ENCODE measurements around the gene KIAA1958. TPM values are rescaled to one million over a fixed set of nuclear protein-coding genes. Genes with fewer than 3 reads are reported as not detected.

KIAA1958 gene
- total RNA-seq, 1 donor from 2014 or later = 55.3 TPM

DNA sequence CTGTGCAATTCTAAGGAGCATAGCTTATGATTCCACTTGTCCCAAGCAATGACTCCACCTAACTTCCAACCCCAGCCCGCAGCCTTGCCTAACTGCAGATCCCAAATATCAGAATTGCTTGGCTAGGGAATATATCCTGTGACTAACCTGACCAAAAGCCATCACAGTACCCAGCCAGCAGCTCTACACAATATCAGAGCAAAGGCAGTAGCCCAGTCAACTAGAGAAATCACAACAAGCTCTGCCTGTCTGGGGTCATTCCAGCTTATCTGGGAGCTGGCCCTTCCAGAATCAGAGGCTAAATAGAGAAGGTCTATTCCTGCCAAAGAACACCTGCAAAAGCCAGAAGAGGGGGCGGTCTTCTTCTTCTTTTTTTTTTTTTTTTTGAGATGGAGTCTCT is 9.3 kb upstream of the KIAA1958 start:
- no peak overlapping the region for H3K27ac Mint-ChIP-seq
- DNase-seq (ENCODE audit: low spot score, unreplicated experiment) = no peak
- TF ChIP-seq, protein P1, sequence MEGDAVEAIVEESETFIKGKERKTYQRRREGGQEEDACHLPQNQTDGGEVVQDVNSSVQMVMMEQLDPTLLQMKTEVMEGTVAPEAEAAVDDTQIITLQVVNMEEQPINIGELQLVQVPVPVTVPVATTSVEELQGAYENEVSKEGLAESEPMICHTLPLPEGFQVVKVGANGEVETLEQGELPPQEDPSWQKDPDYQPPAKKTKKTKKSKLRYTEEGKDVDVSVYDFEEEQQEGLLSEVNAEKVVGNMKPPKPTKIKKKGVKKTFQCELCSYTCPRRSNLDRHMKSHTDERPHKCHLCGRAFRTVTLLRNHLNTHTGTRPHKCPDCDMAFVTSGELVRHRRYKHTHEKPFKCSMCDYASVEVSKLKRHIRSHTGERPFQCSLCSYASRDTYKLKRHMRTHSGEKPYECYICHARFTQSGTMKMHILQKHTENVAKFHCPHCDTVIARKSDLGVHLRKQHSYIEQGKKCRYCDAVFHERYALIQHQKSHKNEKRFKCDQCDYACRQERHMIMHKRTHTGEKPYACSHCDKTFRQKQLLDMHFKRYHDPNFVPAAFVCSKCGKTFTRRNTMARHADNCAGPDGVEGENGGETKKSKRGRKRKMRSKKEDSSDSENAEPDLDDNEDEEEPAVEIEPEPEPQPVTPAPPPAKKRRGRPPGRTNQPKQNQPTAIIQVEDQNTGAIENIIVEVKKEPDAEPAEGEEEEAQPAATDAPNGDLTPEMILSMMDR (IDR thresholded peaks at IDR 0.05; ENCODE audit: unreplicated experiment) = no peak
- no peak overlapping the region for H3K4me3 Mint-ChIP-seq (ENCODE audit: low read depth)
- H3K9me3 Mint-ChIP-seq (ENCODE audit: low read depth) = peaks cover 10% of the 10 kb centered on the region
- H3K4me1 Mint-ChIP-seq (ENCODE audit: low read depth) = no peaks in the 10 kb centered on the region
- H3K36me3 Mint-ChIP-seq (ENCODE audit: insufficient read depth) = peaks cover 27% of the 10 kb centered on the region
- no peaks in the 10 kb centered on the region for H3K27me3 Mint-ChIP-seq

DNA sequence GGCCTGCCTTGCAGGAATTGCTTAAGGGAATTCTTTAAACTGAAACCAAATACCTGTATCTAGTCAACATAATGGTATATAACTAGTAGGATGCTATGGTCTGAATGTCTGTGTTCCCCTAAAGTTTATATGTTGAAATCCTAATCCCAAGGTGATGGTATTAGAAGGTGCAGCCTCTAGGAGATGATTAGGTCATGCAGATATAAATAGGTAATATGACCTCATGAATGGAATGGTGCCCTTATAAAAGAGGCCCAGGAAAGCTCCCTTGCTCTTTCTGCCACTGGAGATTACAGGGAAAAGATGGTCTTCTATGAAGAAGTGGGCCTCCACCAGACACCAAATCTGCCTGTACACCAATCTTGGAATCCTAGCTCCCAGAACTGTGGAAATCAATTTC is 7.4 kb upstream of the KIAA1958 start:
- Mint-ChIP-seq H3K27me3 (no peaks in the 10 kb centered on the region), H3K27ac (no peak overlapping the region), H3K9me3 (ENCODE audit: low read depth) (peaks cover 8% of the 10 kb centered on the region), H3K4me3 (ENCODE audit: low read depth) (no peak overlapping the region), H3K4me1 (ENCODE audit: low read depth) (no peaks in the 10 kb centered on the region), H3K36me3 (ENCODE audit: insufficient read depth) (peaks cover 23% of the 10 kb centered on the region)
- DNase-seq (ENCODE audit: low spot score, unreplicated experiment) = no peak
- TF ChIP-seq, protein P1 (IDR thresholded peaks at IDR 0.05; ENCODE audit: unreplicated experiment) = no peak

DNA sequence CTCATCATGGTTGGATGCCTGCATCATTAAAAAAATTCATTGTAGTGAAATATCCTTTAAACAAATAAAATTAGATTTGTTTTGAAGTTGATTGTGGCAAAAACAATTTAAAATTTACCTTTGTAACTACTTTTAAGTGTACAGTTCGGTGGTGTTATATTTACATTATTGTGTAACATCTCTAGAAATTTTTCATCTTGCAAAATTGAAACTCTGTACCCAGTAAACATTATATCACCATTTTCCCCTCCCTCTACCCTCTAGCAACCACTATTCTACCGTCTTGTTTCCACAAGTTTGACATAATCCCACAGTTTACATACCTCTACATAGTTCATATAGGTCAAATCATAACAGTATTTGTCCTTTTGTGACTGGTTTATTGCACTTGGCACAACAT is 2.0 kb upstream of the KIAA1958 start:
- no peaks in the 10 kb centered on the region for H3K27me3 Mint-ChIP-seq
- no peaks in the 10 kb centered on the region for H3K9me3 Mint-ChIP-seq (ENCODE audit: low read depth)
- H3K27ac Mint-ChIP-seq = no peak overlapping the region
- peaks cover 19% of the 10 kb centered on the region for H3K4me1 Mint-ChIP-seq (ENCODE audit: low read depth)
- TF ChIP-seq, protein P1 (IDR thresholded peaks at IDR 0.05; ENCODE audit: unreplicated experiment) = no peak
- no peak overlapping the region for H3K4me3 Mint-ChIP-seq (ENCODE audit: low read depth)
- no peak for DNase-seq (ENCODE audit: low spot score, unreplicated experiment)
- peaks cover 5% of the 10 kb centered on the region for H3K36me3 Mint-ChIP-seq (ENCODE audit: insufficient read depth)

DNA sequence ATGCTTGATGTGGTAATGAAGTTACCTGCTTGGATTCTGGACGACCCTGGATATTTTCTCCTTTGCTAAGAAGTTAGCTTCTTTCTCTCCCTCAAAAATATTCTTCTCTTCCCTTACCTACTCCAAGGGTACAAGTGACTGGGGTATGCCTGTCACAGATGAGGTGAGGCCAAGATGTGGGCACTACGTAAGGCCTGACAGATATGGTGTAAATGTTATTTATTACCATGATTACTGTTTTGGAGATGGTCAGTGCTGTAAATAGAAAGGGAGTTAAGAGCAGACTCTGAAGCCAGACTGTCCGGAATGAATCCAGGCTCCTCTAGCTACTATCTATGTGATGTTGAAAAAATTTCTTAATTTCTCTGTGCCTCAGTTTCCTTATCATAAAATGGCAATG is 1.1 kb upstream of the KIAA1958 start:
- DNase-seq (ENCODE audit: low spot score, unreplicated experiment) = no peak
- TF ChIP-seq, protein P1 (IDR thresholded peaks at IDR 0.05; ENCODE audit: unreplicated experiment) = no peak
- Mint-ChIP-seq H3K27ac (peak overlapping the region; percentile 98), H3K36me3 (ENCODE audit: insufficient read depth) (peaks cover 5% of the 10 kb centered on the region), H3K4me3 (ENCODE audit: low read depth) (peak overlapping the region; percentile 92), H3K9me3 (ENCODE audit: low read depth) (no peaks in the 10 kb centered on the region), H3K27me3 (no peaks in the 10 kb centered on the region), H3K4me1 (ENCODE audit: low read depth) (peaks cover 28% of the 10 kb centered on the region)

DNA sequence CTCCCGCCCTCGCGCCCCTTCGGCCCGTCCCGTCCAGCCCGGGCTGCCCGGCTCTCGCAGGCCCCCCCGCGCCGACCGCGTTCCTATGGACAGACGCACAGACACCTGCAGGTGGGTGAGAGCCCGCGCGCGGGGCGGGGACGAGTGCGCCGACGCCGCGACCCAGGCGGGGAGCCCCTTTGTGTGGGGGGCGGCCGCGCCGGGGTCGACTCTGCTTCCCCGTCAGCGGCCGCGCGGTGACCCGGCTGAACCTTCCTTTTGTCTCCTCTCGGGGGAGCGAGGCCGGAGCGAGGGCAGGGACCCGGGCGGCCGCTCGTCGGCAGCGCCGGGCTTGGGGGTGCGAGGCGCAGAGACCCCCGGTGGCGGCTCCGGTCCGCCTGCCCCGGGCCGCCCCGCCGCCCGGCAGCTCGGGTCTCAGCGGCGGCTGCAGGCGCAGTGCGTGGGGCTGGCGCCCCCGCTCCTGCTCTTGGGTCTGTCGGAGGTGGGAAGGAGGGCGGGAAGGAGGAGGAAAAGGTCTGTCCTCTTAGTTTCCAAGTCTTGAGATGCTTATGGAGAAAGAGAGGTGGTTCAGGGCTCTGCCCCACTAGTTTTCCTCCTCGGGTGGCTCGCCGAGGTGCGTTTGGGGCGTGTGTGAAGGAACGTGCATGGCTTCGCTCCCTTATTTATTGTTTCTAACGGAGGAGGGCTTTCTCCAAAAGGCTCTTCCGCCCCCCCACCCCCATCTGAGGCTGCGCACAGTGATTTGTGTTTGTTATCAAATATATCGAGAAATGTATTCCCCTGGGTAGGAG is 576 bp downstream of the KIAA1958 start:
- Mint-ChIP-seq H3K4me3 (ENCODE audit: low read depth) (peak overlapping the region; percentile 93), H3K36me3 (ENCODE audit: insufficient read depth) (peaks cover 4% of the 10 kb centered on the region), H3K4me1 (ENCODE audit: low read depth) (peaks cover 41% of the 10 kb centered on the region), H3K9me3 (ENCODE audit: low read depth) (no peaks in the 10 kb centered on the region), H3K27me3 (no peaks in the 10 kb centered on the region), H3K27ac (peak overlapping the region; percentile 98)
- DNase-seq (ENCODE audit: low spot score, unreplicated experiment) = peak; percentile 38
- TF ChIP-seq, protein P1 (IDR thresholded peaks at IDR 0.05; ENCODE audit: unreplicated experiment) = no peak

All from progenitor cell of endocrine pancreas (in vitro differentiated cells).